SU-DHL-6 (cell line): ENCODE data around the gene TRAF3IP1.

Experiments
- EZH2phosphoT487 ChIP-seq: fragments of 200-600 bp; sonication (generic), shearing (Covaris generic); conservative IDR thresholded peaks from 2 replicates; pipeline ENCODE4 v1.6.1; 2018; ENCODE audit warnings: mild to moderate bottlenecking, antibody characterized with exemption, low read length, moderate library complexity, mixed read lengths
- TF ChIP-seq, protein P1 (sequence below): fragments of 200-600 bp; sonication (generic); IDR thresholded peaks from one replicate; pipeline ENCODE4 v1.5.1; 2017; ENCODE audit warnings: antibody characterized with exemption, mild to moderate bottlenecking, low read length, moderate library complexity; ENCODE audit not compliant: insufficient read depth, poor library complexity, severe bottlenecking

DNA sequence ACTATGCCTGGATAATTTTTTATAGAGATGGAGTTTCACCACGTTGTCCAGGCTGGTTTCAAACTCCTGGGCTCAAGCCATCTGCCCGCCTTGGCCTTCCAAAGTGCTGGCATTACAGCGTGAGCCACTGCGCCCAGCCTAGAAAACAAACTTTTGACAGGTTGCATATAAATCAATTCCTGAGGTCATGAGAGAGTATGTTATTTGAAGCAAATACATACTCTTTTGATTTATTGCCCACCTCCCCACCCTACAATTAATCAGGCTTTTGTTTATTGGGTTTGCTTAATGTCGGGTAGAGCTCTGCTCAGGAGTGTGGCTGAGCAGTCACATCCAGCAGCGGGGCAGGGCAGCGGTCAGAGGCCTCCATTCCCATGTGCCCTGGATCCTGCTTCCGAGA, 68.5 kb downstream of the TRAF3IP1 start:
- TF ChIP-seq, protein P1, sequence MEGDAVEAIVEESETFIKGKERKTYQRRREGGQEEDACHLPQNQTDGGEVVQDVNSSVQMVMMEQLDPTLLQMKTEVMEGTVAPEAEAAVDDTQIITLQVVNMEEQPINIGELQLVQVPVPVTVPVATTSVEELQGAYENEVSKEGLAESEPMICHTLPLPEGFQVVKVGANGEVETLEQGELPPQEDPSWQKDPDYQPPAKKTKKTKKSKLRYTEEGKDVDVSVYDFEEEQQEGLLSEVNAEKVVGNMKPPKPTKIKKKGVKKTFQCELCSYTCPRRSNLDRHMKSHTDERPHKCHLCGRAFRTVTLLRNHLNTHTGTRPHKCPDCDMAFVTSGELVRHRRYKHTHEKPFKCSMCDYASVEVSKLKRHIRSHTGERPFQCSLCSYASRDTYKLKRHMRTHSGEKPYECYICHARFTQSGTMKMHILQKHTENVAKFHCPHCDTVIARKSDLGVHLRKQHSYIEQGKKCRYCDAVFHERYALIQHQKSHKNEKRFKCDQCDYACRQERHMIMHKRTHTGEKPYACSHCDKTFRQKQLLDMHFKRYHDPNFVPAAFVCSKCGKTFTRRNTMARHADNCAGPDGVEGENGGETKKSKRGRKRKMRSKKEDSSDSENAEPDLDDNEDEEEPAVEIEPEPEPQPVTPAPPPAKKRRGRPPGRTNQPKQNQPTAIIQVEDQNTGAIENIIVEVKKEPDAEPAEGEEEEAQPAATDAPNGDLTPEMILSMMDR: no peak
- TF ChIP-seq EZH2phosphoT487: no peak
